ENCODE measurements around the gene CEP44.
A peak's percentile ranks its signal among the peaks of the same experiment; 100 is the strongest.
"Not testable (repeated sequence)": the region's sequence is repeated elsewhere in the genome, so short reads cannot be mapped to it uniquely, and the experiment has no call there.

The CEP44 gene

DNA sequence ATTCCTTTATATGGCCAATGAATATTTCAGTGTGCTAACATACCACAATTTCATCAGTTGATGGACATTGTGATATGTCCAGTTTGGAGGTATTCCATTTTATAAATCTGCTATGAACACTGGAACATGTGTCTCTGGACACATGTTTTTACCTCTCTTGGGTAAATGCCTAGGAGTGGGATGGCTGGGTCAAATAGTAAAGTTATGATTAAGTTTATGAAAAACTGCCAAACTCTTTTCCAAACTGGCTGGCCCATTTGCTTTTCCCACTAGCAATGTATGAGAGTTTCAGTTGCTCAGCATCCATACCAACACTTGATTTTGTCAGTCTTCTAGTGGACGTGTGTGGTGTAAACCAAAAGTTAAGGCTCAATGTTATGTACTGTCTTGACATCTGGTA is 40.5 kb downstream of the CEP44 start:
- DNase-seq (ENCODE audit: low read depth), result no peak

DNA sequence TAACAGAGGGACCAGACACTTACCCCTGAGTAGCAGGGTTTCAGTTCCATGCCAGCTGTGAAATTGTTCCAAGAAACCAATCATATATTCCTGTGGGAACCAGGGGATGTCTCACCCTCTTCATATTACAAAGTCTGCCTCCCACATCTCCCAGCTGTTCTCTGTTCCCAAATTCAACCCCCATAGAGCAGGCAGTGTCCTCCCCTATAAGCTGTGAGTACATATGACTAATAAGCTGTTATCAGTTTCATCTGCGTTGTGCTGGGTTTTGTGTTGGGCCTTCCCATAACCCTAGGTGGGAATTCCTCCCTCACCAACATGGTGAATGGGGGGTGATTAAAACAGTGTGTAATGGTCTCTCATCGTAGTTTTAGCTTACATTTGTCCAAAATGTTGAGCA is 41.0 kb downstream of the CEP44 start:
- DNase-seq (ENCODE audit: low read depth), result no peak

DNA sequence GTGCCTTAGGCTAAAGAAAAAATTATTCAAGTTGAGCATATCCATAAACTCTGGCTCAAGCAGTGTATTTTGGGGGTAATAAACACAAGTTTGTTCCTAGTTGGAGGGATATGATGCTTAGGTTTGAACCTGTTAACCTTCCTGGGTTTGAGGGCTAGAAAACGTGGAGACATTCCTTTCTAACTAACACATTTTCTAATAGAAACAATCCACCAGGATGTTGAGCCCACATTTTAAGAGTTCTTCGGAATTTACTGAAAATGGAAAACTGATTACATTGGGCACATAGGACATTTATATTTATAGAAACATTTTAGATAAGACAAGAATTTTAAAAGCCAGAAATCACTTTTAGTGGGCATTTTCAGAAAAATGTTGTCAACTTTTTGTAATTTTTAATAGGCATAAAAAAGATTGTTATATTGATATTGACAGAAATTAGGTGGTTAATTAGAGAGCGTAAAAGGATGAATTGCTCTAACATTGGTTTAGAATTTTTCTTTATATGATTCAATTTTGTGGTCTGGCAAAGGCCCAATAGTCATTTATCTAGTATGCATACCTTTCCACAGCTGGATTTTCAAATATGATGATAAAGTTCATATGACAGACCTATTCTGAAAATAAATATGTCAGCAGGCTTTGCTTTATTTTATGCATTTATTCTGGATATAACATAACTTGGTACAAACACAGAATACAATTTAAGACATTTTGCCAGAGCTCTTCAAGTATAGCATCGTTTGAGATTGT is 49.2 kb downstream of the CEP44 start:
- no peak for DNase-seq (ENCODE audit: low read depth)

DNA sequence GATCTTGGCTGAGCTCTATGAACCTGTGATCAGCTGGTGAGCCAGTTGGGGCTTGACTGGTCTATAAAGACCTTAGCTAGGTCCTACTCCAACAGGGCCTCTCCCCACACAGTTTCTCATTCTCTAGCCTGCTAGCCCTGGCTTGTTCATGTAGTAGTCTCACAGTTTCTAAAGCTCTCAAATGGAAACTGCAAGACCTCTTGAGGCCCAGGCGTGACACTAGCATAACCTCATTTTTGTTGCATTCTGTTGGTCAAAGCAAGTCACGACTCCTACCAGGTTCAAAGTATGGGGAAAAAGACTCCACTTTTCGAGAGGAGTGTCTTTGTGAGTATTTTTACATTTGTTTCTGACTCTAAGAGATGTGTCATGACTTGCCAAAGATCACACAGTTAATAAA is 50.9 kb downstream of the CEP44 start:
- DNase-seq (ENCODE audit: low read depth), result no peak

DNA sequence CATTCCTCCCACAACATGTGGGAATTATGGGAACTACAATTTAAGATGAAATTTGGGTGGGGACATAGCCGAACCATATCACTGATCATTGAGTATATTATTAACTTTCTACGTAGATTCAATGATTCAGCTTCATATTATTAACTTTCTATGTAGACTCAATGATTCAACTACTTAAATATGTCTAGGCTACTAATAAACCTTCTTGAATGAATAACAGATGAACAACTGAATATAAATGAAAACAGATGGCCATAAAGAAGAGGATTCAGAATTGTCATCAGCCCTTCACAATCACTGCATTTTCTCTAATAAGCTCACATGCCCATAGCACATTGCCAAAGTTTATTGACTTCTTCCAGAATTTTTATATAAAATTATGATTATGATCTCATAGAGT is 57.0 kb downstream of the CEP44 start:
- peak; percentile 47 for DNase-seq (ENCODE audit: low read depth)

DNA sequence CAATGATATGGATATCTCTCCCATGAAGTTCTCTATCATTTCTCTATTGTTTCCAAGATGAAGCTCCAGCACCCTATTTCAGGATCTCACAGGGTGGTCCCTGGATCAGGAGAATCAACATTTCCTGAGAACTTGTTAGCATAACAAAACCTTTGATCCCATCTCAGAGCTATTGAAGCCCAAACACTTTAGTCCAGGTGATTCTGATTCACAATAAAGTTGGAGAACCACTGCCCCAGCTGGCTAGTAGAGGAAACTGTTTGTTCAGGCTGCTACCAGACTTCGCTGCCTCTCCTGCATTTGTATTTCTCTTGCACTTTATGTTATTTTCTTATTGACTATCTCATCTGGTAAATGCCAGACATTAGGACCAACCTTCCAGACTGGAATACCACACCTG is 65.4 kb downstream of the CEP44 start:
- DNase-seq (ENCODE audit: low read depth), result no peak

DNA sequence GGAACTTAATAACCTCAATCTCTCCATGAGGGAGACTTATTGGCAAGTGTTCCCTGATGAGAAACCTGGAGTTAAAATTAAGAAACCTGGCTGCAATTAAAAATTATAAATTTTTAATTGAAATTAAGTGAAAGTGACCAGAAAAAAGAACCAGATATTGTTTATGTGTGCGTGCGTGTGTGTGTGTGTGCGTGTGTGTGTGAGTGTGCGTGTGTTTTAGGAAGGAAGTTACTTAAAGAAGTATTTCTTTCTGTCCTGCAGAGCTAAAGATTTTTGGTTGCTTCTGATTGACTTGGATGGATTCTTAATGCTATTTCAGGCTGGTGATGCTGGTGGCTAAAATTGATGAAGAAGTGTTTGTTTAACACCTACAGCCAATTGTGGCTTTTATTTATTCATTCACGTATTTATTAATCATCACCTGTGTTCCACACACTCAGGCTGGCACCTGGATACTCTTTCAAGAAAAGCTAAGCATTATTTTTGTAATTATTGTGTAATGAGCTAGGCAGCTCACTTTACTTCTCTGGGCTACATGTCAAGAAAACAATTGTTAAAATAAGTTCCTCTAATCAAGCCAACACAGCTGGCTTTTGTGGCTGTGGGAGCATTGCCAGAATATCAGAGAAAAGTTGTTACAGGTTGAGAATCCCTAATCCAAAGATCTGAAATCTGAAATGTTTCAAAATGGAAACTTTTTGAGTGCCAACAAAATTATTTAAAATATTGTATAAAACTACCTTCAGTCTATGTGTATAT is 68.5 kb downstream of the CEP44 start:
- DNase-seq (ENCODE audit: low read depth), result peak; percentile 47

DNA sequence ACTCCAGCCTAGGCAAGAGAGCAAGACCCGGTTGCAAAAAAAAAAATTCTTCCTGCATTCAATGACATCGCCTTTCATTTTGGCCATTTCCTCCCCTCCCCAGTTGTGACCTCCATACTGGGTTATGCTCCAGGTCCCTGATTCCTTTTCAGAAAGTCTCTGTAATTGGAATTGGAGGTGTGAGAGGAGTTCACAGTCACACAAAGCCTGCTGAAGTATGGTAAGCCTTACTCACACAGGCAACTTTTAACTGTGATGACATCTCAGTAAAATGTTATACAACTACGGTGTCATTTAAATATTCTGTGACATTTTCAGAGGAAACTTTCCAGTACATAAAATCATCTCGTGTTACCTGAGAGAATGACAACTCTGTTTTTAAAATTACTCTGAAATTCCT is 73.6 kb downstream of the CEP44 start:
- no peak for DNase-seq (ENCODE audit: low read depth)

DNA sequence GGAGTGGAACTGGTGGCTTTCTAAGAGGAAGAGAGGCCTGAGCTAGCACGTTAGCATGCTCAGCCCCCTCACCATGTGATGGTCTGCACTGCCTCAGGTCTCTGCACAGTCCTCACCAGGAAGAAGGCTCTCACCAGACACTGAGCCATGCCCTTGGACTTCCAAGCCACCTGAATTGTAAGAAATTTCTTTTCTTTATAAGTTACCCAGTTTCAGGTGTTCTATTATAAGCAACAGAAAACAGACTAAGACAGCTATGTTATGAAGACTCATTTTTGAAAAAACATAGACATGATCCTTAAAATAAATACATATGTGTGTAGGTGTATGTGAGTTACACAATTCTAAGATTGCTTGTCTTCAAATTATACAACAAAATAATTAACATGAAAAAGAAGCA is 74.7 kb downstream of the CEP44 start:
- DNase-seq (ENCODE audit: low read depth), result no peak

DNA sequence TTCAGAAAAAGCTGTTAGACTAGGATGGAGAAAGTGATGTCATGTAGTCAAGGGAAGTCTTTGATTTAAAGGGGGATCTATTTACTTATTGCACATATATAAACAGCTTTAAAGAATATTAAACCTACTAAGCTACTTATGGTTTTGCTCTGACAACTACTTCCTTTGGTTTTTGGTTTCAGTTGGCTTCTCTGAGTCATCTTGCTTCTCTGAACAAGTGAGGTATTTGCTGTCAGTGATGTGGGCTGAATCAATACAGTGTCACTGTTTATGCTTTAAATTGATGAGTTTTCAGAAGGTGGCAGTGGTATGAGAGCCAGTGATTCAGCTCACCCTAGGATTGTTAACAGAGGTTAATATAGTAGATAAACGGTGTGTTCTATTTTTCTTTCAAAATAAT is 75.1 kb downstream of the CEP44 start:
- peak; percentile 17 for DNase-seq (ENCODE audit: low read depth)

DNA sequence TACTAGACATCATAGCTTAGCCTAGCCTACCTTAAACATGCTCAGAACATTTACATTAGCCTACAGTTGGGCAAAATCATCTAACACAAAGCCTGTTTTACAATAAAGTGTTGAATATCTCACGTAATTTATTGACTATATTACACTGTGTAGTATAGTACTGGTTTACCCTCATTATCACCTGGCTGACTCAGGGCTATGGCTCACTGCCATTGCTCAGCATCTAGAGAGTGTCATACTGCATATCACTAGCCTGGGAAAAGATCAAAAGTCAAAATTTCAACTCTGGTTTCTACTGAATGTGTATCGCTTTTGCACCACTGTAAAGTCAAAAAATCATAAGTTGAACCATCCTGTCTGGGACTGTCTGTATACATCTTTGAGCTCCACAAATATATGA is 78.6 kb downstream of the CEP44 start:
- no peak for DNase-seq (ENCODE audit: low read depth)

DNA sequence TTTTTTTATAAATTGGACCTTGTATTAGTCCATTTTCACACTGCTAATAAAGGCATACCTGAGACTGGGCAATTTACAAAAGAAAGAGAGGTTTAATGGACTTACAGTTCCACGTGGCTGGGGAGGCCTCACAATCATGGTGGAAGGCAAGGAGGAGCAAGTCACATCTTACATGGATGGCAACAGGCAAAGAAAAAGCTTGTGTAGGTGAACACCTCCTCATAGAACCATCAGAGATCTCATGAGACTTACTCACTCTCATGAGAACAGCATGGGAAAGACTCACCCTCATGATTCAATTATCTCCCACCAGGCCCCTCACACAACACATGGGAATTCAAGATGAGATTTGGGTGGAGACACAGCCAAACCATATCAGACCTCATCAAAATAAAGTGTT is 80.1 kb downstream of the CEP44 start:
- not testable (repeated sequence) for DNase-seq (ENCODE audit: low read depth)

DNA sequence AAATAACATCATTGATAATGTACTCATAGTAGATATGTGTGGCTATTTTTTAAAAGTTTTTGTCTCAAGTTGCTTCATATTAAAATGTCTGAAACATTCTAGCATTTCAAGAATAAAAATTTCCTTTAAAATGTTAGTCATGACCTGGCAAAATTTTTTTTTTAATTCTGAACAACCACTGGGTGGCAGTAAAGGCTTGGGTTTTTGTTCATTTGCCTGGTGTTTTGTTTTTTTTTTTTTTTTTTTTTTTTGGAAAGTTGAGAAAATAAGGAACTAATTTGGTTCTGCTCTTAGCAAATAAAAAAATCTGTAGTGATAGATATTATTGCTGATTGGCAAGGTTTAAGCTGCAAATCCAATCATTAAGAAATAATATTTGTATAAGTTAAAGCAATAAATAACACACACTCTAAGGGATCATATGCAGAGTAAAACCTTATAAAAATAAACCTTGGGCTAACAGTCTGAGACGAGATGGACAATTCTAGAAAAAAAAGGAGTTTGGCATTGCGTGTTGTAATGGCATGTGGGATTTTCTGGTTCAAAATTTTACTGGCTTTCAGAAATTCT is 81.4 kb downstream of the CEP44 start:
- DNase-seq (ENCODE audit: low read depth), result peak; percentile 40

DNA sequence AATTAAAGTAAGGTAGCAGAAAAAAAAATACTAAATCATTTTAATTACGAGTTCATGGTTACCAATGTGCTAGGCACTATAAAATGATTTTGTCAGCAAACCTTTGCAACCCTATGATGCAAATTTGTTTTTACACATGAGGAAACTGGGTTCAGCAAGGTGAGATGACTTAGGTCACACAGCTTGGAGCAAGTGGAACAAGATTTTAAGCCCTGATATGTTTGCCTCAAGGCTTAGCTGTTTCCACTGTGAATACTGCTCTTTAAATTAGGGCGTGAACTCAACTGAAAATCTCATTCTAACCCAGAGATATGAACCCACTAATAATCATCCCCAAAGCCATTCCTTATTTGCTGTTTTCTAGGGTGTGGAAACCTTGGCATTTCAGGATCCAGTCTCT is 86.3 kb downstream of the CEP44 start:
- no peak for DNase-seq (ENCODE audit: low read depth)

DNA sequence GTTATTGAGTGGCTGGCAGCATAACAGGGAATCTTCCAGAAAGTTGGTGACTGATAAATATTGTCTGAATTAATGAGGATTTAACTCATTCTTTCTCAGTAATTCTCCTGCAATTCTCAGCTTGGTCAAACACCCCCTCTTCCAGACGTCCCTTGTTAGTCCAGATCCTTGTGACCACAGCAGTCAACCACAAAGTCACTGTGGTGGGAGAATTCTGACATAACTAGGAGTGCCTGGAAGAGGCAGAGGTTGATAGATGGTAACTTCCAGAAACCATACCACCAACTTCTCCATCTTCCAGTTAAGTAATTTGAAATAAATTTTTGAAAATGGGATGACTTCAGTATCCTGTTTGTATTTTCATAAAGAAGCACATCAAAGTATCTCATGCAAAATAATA is 90.1 kb downstream of the CEP44 start:
- no peak for DNase-seq (ENCODE audit: low read depth)

DNA sequence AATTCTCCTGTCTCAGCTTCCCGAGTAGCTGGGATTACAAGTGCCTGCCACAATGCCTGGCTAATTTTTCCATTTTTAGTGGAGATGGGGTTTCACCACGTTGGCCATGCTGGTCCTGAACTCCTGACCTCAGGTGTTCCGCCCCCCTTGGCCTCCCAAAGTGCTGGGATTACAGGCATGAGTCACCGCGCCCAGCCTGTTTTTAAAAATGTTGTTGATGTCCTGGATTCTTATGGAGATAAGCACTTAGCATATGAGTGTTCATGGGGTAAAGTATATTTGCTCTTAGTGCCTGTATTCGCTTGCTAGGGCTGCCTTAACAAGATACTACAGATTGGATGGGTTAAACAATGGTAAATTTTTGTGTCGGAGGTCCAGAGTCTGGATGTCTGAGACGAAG is 91.7 kb downstream of the CEP44 start:
- no peak for DNase-seq (ENCODE audit: low read depth)

DNA sequence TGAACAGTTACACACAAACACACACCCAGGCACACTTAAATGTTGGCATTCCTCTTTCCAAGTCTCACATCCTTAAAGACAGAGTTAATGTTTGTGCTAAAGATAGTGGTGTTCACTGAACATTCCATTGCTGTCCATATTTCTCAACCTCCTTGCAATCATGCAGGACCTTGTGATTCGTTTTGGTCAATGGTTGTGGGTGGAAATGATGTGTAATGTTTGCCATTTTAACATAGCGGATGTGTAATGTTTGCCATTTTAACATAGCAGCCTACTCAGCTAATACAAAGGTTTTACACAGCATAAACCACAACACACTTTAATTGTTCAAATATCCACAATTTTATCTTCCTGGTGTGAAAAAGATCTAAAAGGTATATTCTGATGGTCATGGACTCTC is 93.9 kb downstream of the CEP44 start:
- peak; percentile 23 for DNase-seq (ENCODE audit: low read depth)

DNA sequence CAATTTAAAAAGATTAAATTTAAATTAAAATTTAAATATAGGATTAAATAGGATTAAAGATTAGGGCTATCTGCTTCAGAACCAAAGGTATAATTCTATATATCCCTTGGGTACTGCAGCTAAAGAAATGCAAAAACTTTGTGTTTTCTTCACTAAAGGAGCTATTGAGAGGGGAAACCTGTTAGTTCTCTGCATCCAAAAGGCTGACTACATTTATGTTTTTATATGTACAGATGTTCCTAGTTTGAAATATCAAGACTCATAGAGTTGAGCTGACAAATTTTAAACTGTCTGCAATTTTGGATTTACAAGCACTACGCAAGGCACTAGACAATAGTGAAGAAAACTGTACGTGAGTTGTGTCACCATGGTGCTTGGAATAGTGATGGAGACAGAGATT is 95.2 kb downstream of the CEP44 start:
- DNase-seq (ENCODE audit: low read depth), result no peak

DNA sequence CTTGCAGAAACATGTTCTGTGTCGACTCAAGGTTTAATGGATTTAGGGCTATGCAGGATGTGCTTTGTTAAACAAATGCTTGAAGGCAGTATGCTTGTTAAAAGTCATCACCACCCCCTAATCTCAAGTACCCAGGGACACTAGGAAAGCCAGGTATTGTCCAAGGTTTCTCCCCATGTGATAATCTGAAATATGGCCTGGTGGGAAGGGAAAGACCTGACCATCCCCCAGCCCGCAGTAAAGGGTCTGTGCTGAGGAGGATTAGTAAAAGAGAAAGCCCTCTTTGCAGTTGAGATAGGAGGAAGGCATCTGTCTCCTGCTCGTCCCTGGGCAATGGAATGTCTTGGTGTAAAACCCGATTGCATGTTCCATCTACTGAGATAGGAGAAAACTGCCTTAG is 96.5 kb downstream of the CEP44 start:
- not testable (repeated sequence) for DNase-seq (ENCODE audit: low read depth)

DNA sequence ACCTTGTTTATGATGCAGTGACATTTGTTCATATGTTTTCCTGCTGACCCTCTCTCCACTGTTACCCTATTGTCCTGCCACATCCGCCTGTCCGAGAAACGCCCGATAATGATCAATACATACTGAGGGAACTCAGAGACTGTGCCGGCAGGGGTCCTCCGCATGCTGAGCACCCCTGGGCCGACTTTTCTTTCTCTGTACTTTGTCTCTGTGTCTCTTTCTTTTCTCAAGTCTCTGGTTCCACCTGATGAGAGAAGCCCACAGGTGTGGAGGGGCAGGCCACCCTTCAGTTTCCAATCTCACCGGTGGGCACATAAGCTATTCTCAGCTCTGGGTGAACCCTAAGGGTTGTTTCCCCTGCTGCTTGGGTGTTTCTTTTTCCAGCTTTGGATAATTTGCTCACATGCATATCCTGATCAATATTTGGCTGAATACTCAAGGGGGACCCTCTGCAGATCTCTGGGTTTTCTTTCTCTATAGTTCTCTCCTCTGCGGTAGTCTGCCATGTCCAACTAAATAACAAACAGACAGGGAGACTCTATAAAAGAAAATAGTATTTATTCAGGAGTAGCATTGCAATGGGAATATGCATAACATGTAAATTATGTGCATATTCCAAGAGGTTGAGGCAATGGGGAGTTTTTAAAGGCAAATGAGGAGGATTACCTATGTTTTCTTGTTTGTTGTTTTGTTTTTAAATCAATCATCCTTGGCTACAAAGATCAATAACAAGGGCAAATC is 97.2 kb downstream of the CEP44 start:
- no peak for DNase-seq (ENCODE audit: low read depth)

DNA sequence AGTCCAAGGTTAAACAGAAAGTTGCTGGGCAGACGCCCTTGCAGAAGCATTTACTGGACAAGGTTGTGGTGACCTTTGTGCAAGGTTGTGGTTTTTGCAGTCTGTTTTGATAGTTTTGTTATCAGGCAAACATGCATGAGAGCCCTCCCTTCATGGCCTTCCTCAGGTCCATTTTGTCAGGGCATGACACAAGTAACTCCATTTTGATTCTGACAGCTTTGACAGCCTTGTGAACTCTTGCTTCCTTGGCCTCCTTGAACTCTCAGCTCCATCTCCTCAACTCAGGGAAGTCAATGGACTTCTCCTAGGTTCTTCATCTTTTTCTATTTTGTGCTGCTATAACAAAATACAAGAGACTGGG is 97.7 kb downstream of the CEP44 start:
- no peak for DNase-seq (ENCODE audit: low read depth)

Measured in fibroblast of gingiva (primary cell).